HG02759 (cell line): ENCODE results near the gene HAND2.

Experiments used
- ATAC-seq: cut with Tn5 transposase; IDR thresholded peaks from one replicate; pipeline ENCODE4 v1.9.1; 2021; ENCODE audit warnings: mild to moderate bottlenecking, moderate library complexity; ENCODE audit not compliant: unreplicated experiment

Gene HAND2

DNA sequence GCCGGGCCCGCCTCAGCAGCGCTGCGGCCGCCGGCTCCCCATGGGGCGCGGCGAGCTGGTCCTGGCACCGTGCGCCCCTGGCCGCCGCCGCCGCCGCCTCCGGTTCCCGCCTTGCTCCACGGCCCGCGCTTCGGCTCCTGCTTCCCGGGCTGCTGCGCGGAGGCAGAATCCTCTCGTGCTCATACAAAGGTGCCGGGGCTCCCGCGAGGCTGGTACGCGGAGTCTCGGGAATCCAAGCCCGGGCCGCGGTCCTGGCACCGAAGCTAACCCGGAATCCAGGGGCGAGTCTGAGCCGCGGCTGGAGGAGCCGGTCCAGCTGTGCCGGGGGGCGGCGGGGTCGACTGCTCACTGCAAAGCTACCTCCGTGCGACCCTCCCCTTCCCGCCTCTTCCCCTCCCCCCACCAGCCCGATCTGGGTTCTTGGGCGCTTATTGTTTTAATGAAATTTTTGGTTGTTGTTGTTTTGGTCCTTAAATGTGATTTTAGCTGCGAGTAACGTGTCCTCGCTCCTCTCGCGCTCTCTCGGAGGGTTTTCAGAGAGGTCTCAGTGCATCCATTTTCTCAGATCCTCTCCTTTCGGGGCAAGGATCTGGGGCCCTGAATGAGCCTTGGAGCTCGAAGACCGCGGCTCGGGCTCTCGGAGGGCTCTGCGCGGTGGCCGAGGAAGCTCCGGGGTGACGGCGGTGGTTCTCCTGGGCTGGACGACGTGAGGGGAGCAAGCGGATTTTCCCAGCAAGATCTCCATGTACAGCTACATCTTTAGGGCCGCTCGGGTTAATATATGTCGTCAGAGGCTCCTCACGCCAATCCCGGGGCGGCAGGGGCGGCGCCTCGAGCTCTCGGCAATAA is at the start of gene HAND2:
HAND2 (minus strand) TSS at position 753 of the 849 bp plus-strand sequence. CDS start 940 bp downstream, outside the sequence.
- ATAC-seq, result no peak

DNA sequence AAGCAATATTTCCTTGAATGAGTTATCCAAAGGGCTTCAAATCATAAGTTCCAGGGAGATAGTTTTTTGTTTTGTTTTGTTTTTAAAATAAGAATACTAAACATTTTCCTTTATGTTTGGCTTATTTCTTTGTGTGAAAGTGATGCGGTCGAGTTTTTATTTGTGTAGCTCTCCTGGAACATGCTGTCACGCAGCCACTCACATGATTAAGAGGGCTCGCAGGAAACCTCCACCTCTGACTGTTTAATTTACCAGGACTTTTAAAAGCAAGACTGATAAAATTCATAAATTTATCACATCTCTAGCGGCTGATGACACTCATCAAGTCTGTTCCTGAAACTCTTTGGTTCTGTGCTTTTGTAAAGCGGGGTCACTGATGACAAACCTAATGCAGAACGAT is 48.9 kb upstream of the HAND2 start:
- ATAC-seq, result no peak

DNA sequence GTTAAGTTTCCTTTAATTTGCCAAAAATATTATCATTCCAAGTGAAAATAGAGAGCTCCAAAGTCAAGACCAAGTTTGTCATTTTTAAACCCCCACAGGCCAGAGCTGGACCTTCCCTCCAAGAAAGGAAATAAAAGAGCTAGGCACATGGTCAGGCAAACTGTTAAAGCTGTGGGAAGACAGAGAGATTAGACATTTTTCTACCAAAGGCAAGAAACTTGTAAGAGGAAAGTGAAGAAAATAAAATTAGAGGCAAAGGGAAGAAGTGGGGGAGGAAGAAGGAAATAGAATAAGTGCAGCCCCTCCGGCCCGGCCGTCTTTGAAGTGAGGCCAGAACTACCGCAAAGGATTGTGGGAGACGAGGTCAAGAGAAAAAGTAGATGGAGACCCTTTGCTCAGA is 47.9 kb upstream of the HAND2 start:
- ATAC-seq, result no peak

DNA sequence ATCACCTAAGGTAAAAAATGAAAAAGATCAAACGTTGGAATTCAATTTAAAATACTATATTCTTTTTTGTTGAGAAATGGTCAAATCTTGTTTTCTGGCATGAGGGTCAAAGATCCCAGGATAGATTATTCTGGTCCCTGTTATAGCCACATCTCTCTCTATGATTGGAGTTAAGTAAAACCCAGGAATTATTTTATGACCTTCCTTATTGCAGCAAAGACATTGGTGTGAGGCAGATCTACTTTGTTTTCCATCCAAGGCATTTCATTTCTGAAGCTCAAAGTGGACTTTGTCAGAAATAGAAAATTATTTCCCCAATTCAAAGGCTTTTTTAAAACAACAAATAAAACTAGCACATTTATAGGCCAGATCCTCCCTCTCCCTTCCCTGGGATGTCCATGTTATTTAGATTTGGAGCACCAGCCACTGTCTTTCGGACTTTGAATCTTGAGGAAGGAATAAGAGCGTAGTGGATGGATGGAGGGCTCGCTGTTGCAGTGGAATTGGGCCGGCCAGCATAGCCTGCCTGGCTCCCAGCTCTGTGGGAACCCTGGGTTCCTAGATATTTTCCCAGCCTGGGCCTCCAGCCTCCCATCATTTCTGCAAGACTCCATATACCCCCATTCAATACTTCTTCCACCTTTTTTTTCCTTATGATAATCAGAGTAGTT is 45.6 kb upstream of the HAND2 start:
- ATAC-seq, result no peak

GRCh38 chr4:173573725-173574124 is 43.7 kb upstream of the HAND2 start:
- ATAC-seq, result no peak

- ATAC-seq, result no peak
Observed at GRCh38 chr4:173573286-173573685, 43.3 kb upstream of the HAND2 start.

DNA sequence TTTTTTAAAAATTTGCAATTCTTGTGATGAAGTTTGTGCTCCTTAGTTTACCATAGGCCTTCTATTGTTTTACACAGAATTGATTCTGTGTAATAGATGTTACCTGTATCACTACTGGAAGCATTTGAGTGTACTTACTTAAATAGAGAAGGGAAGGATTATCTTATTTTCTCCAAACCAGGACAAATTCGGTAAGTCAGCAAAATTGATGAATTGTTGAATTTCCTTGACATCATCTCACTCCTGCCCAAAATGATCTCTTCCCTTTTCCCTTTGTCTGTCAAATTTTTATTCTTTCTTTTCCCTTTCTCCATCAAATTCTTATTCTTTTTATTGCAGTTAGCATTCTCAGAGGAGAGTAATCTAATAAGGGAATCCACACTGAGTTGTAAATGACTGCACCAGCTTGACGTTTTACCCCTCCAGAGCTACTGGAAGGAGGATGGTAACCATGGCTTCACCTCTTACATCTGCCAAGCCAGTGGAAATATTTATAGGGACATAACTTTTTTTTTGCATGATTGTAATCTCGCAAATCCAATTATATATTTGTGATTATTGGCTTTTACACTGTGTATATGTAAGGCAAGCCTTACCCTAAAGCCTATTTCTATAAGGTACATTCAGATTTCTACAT is 42.6 kb upstream of the HAND2 start:
- ATAC-seq, result no peak

- ATAC-seq, result no peak
Observed at GRCh38 chr4:173571620-173572019, 41.6 kb upstream of the HAND2 start.

- ATAC-seq, result no peak
Observed at GRCh38 chr4:173565281-173565680, 35.3 kb upstream of the HAND2 start.

DNA sequence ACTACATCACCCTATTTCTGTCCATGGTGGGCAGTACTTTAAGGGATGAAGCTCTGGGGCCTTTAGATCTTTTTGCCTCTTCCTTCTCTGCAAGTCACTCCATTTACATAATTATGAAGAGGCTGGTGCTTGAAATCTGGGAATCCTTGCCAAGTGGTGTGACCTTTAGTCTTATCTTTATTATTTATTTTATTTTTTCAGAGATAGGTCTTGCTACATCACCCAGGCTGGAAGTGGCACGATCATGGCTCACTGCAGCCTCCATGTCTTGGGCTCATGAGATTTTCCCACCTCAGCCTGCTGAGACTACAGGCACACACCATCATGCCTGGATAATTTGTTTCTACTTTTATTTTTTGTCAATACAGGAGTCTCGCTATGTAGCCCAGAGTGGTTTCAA is 34.4 kb upstream of the HAND2 start:
- ATAC-seq, result no peak

DNA sequence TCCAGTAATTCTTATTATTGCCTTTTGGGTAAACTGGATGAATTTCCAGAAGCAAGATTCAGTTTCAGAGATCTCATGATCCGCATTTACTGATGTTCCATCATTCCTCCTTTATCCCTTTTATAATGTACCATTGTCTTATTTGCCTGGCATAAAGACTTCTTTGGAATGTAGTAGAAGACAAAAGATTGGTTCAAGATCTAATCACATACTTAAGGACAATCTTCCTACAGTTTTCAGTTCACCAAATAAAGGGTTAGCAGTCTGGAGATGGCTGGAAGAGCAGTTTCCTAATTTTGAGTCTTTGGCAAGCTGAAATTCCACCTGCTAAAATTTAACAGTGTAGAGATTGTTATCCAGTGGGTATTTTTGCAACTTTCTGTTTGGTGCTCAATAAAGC is 30.9 kb upstream of the HAND2 start:
- ATAC-seq, result no peak

DNA sequence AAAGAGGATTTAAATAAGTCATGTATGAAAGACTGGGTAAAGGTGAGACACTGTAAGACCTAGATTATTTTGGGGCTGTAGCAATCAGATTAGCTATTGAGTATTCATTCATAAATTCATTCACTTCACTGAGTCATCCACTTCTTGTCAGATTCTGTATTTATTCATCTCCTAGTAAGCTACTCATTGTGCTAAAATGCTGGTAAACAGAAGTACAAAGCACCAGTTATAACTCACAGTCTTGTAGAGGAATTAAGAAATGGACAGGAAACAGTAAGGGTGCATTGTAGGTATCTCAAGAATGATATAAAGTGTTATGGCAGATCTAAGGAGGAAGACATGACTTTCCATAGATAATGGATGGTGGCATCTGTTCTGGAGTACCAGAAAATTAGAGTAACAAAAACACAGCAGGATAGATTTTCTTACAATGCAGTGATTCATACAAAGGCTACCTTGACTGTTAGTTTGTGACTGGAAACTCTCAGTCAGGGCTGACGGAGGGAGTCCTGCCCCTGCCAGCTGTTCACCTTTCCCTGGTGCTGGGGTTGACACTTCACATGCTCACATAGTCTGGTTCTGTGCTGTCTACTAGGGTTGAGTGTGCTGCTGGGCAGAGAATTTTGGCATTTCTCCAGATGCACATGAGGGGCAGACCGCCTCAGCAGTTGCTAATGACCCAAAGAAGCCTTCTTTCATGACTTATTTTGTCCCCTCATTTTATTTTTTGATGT is 26.5 kb upstream of the HAND2 start:
- no peak for ATAC-seq

GRCh38 chr4:173547889-173548288 is 17.9 kb upstream of the HAND2 start:
- ATAC-seq, result no peak

DNA sequence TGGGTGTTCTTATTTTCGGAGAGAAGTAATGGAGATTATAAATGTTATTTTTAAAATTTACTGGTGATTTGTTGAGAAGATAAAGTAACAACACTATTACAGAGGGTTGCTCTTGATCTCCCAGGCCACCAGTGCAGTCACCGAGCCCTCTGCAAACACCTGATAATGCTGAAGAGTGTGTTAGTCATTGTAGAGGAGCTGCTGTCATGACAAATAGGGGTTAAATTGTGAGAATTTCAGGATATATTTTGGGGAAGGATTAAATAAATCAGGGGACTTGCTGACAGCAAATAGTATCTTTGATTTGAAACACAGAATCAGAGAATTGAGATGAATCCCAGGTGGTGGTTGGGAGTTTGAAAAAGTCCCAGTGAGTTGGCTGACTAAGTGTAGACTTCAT is 16.7 kb upstream of the HAND2 start:
- ATAC-seq, result no peak

GRCh38 chr4:173545440-173545839 is 15.4 kb upstream of the HAND2 start:
- ATAC-seq, result no peak

DNA sequence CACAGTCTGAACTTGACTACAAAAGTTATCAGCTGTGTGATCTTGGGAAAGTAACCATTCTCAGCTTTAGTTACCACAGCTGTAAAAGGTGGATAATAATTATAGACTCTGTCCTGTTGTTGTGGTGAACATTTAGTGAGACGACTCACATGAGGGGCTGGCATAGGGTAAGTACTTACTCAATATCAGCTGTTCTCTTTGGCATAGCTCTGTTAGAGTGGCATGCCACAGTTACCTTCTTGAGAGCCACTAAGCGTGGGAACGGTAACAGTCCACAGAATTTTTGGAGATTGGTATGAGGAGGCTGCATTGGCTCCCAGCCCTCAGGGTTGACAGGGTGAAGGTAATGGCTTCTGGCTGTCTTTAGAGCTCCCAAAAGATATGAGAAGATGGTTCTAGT is 13.2 kb upstream of the HAND2 start:
- ATAC-seq, result no peak

GRCh38 chr4:173539986-173540385 is 10.0 kb upstream of the HAND2 start:
- no peak for ATAC-seq

- peak; percentile 29 for ATAC-seq
Observed at GRCh38 chr4:173538909-173539445, 8.9 kb upstream of the HAND2 start.

- peak; percentile 42 for ATAC-seq
Observed at GRCh38 chr4:173538148-173538908, 8.3 kb upstream of the HAND2 start.

GRCh38 chr4:173537613-173538147 is 7.7 kb upstream of the HAND2 start:
- ATAC-seq, result no peak
